K562 (cell line): Measurements from ENCODE around the gene PHOSPHO1. TPM values are rescaled to one million over a fixed set of nuclear protein-coding genes. Genes with fewer than 3 reads are reported as not detected.

ENCODE experiments used
- ARID1B ChIP-seq: fragments of 450-650 bp; IDR thresholded peaks from 2 replicates; pipeline ENCODE4 v1.6.1; 2016; ENCODE audit warnings: antibody characterized with exemption, mild to moderate bottlenecking, inconsistent platforms
- BRF1 ChIP-seq: IDR thresholded peaks from 3 replicates; pipeline ENCODE4 v1.6.1; 2011; ENCODE audit warnings: borderline replicate concordance, mild to moderate bottlenecking; ENCODE audit not compliant: insufficient read length; ENCODE audit errors: extremely low read depth
- CTBP1 ChIP-seq: fragments of 450-650 bp; IDR thresholded peaks from 2 replicates; pipeline ENCODE4 v1.6.1; 2016; ENCODE audit warnings: borderline replicate concordance
- E2F3 ChIP-seq: fragments of 250-450 bp; sonication (Bioruptor Pico); IDR thresholded peaks from 2 replicates; pipeline ENCODE4 v1.4.0; 2020; ENCODE audit warnings: mild to moderate bottlenecking
- MECOM ChIP-seq: fragments of 250-450 bp; sonication (Bioruptor Pico); IDR thresholded peaks from 2 replicates; pipeline ENCODE4 v1.8.0; 2022; ENCODE audit warnings: inconsistent platforms
- MEF2D ChIP-seq: conservative IDR thresholded peaks from 2 replicates; pipeline ENCODE4 v1.6.1; 2016; ENCODE audit warnings: low read depth, missing genetic modification characterization, missing compliant biosample characterization
- NELFE ChIP-seq: IDR thresholded peaks from 2 replicates; pipeline ENCODE4 v1.6.1; 2011; ENCODE audit warnings: mild to moderate bottlenecking; ENCODE audit not compliant: insufficient read depth, insufficient read length
- NR4A1 ChIP-seq, 2 experiments: fragments of 250-450 bp in 1 of 2; fragments of 450-650 bp in 1 of 2; sonication (Bioruptor Pico) in 1 of 2; IDR thresholded peaks; 2 replicates each; pipeline versions ENCODE4 v1.4.0 to v1.6.1; 2016 to 2020; ENCODE audit warnings: mild to moderate bottlenecking in 2 of 2, missing compliant biosample characterization in 1 of 2, missing genetic modification characterization in 1 of 2, moderate library complexity in 1 of 2
- RAD51 ChIP-seq: fragments of 450-650 bp; IDR thresholded peaks from 2 replicates; pipeline ENCODE4 v1.7.1; 2016; ENCODE audit warnings: low read depth, mild to moderate bottlenecking, borderline replicate concordance
- SPI1 ChIP-seq: IDR thresholded peaks from 2 replicates; pipeline ENCODE4 v1.6.1; 2011; ENCODE audit warnings: low read depth, low read length, control low read depth, borderline replicate concordance
- ZNF146 ChIP-seq: IDR thresholded peaks from one replicate; pipeline ENCODE4 v1.6.1; 2018; ENCODE audit warnings: missing compliant biosample characterization; ENCODE audit not compliant: unreplicated experiment
- ZNF274 ChIP-seq: IDR thresholded peaks from 2 replicates; pipeline ENCODE4 v1.6.1; 2011; ENCODE audit warnings: low read depth, mild to moderate bottlenecking, low read length, moderate library complexity, borderline replicate concordance
- polyA plus RNA-seq, 8 experiments: library from polyadenylated mRNA; depleted of rRNA in 4 of 8; stranded (reverse) in 5 of 8; unstranded in 3 of 8; fragments of >200 nt; fragmentation: Nextera tagmentation in 2 of 8; fragmentation: Illumina TruSeq in 1 of 8; extraction: Ambion mirVana in 2 of 8; extraction: Trizol in 1 of 8; gene quantifications; 2 replicates each; pipeline versions ENCODE4 v1.2.1 to v1.2.3, GENCODE V29; 2011 to 2014; ENCODE audit warnings: inconsistent platforms in 1 of 8, missing spikeins in 1 of 8
- total RNA-seq, 7 experiments: library from RNA; depleted of rRNA in 6 of 7; stranded (reverse); fragments of >200 nt in 6 of 7; fragmentation: Illumina TruSeq in 2 of 7; extraction: Trizol in 2 of 7; gene quantifications; 2 replicates each; pipeline versions ENCODE4 v1.2.1 to v1.2.3, GENCODE V29; 2011 to 2021; ENCODE audit warnings: low replicate concordance in 1 of 7
- TF ChIP-seq, protein P1 (sequence below): fragments of 250-450 bp; sonication (Bioruptor Pico); IDR thresholded peaks from 2 replicates; pipeline ENCODE4 v1.5.0; 2020; ENCODE audit warnings: mild to moderate bottlenecking
- TF ChIP-seq, protein P2 (sequence below): fragments of 250-450 bp; sonication (Bioruptor Pico); IDR thresholded peaks from 2 replicates; pipeline ENCODE4 v1.8.0; 2022; ENCODE audit warnings: inconsistent platforms, mild to moderate bottlenecking, moderate library complexity, borderline replicate concordance
- TF ChIP-seq, protein P3 (sequence below): fragments of 450-650 bp; conservative IDR thresholded peaks from 2 replicates; pipeline ENCODE4 v1.6.1; 2016; ENCODE audit warnings: missing genetic modification characterization, low read depth, mild to moderate bottlenecking, missing compliant biosample characterization, moderate library complexity
- TF ChIP-seq, protein P4 (sequence below): fragments of 450-650 bp; IDR thresholded peaks from 2 replicates; pipeline ENCODE4 v1.6.1; 2017; ENCODE audit warnings: antibody characterized with exemption, mild to moderate bottlenecking
- TF ChIP-seq, protein P5 (sequence below), 2 experiments: fragments of 450-650 bp in 1 of 2; sonication (generic) in 1 of 2; formaldehyde crosslinking in 1 of 2; IDR thresholded peaks in 1 of 2; conservative IDR thresholded peaks in 1 of 2; 2 replicates each; pipeline versions ENCODE4 v1.6.1 to v1.8.1; 2016 to 2023; ENCODE audit warnings: mild to moderate bottlenecking in 2 of 2, moderate library complexity in 2 of 2, inconsistent platforms in 1 of 2, missing genetic modification reagents in 1 of 2

PHOSPHO1 gene
- total and polyA plus RNA-seq, 9 of the 15 experiments (the other 6 are each of a cell fraction or from before 2014, with no cell fraction given): 0.06 to 0.07 TPM; not detected in 7

DNA sequence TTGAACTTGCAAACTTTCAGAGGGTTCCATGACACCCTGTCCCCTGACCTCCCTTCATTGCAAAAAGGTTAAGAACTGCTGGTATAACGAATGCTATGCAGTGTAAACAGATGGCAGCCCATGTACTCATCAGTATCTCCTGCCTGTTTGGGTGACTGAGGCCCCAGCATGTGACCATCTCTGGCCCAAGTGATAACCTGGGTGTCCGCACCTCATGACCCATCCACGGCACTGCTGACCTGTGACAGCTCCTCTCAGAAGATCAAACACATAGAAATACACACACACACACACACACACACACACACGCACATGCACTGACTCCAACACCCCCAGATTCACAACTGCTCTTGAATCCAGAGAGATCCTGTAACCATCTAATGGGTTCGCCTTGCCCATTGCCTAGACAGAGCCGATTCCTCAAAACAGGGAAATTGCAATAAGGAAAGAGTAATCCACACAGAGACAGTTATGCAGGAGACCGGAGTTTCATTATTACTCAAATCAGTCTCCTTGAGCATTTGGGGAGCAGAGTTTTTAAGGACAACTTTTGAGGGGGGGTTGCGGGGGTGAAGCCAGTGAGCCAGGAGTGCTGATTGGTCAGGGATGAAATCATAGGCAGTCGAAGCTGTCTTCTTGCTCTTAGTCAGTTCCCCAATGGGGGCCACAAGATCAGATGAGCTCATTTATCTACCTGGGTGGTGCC is 11.3 kb upstream of the PHOSPHO1 start (continued):
- TF ChIP-seq, protein P1, sequence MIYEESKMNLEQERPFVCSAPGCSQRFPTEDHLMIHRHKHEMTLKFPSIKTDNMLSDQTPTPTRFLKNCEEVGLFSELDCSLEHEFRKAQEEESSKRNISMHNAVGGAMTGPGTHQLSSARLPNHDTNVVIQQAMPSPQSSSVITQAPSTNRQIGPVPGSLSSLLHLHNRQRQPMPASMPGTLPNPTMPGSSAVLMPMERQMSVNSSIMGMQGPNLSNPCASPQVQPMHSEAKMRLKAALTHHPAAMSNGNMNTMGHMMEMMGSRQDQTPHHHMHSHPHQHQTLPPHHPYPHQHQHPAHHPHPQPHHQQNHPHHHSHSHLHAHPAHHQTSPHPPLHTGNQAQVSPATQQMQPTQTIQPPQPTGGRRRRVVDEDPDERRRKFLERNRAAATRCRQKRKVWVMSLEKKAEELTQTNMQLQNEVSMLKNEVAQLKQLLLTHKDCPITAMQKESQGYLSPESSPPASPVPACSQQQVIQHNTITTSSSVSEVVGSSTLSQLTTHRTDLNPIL (CRISPR knock-in tag): no peak
- TF ChIP-seq ZNF274 (no peak), RAD51 (peak; percentile 65), SPI1 (no peak), BRF1 (no peak), NR4A1 (CRISPR knock-in tag; IDR thresholded peaks at IDR 0.05) (no peak), NR4A1 (tag; IDR thresholded peaks at IDR 0.05) (peak; percentile 62; the same call in 1 of the 2 replicates), E2F3 (no peak), NELFE (no peak), CTBP1 (peak; percentile 77; the same call in 1 of the 2 replicates), MEF2D (tag) (0 out of 2 replicates have a peak, but pooled peaks have one; percentile 25), ZNF146 (CRISPR knock-in tag) (no peak), ARID1B (peak; percentile 76), MECOM (CRISPR knock-in tag) (peak; percentile 66; the same call in 1 of the 2 replicates)
- TF ChIP-seq, protein P2, sequence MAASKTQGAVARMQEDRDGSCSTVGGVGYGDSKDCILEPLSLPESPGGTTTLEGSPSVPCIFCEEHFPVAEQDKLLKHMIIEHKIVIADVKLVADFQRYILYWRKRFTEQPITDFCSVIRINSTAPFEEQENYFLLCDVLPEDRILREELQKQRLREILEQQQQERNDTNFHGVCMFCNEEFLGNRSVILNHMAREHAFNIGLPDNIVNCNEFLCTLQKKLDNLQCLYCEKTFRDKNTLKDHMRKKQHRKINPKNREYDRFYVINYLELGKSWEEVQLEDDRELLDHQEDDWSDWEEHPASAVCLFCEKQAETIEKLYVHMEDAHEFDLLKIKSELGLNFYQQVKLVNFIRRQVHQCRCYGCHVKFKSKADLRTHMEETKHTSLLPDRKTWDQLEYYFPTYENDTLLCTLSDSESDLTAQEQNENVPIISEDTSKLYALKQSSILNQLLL (CRISPR knock-in tag): no peak
- TF ChIP-seq, protein P3, sequence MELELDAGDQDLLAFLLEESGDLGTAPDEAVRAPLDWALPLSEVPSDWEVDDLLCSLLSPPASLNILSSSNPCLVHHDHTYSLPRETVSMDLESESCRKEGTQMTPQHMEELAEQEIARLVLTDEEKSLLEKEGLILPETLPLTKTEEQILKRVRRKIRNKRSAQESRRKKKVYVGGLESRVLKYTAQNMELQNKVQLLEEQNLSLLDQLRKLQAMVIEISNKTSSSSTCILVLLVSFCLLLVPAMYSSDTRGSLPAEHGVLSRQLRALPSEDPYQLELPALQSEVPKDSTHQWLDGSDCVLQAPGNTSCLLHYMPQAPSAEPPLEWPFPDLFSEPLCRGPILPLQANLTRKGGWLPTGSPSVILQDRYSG: no peak
- TF ChIP-seq, protein P4, sequence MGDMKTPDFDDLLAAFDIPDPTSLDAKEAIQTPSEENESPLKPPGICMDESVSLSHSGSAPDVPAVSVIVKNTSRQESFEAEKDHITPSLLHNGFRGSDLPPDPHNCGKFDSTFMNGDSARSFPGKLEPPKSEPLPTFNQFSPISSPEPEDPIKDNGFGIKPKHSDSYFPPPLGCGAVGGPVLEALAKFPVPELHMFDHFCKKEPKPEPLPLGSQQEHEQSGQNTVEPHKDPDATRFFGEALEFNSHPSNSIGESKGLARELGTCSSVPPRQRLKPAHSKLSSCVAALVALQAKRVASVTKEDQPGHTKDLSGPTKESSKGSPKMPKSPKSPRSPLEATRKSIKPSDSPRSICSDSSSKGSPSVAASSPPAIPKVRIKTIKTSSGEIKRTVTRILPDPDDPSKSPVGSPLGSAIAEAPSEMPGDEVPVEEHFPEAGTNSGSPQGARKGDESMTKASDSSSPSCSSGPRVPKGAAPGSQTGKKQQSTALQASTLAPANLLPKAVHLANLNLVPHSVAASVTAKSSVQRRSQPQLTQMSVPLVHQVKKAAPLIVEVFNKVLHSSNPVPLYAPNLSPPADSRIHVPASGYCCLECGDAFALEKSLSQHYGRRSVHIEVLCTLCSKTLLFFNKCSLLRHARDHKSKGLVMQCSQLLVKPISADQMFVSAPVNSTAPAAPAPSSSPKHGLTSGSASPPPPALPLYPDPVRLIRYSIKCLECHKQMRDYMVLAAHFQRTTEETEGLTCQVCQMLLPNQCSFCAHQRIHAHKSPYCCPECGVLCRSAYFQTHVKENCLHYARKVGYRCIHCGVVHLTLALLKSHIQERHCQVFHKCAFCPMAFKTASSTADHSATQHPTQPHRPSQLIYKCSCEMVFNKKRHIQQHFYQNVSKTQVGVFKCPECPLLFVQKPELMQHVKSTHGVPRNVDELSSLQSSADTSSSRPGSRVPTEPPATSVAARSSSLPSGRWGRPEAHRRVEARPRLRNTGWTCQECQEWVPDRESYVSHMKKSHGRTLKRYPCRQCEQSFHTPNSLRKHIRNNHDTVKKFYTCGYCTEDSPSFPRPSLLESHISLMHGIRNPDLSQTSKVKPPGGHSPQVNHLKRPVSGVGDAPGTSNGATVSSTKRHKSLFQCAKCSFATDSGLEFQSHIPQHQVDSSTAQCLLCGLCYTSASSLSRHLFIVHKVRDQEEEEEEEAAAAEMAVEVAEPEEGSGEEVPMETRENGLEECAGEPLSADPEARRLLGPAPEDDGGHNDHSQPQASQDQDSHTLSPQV: 0 out of 2 replicates have a peak, but pooled peaks have one; percentile 42
- TF ChIP-seq, protein P5, sequence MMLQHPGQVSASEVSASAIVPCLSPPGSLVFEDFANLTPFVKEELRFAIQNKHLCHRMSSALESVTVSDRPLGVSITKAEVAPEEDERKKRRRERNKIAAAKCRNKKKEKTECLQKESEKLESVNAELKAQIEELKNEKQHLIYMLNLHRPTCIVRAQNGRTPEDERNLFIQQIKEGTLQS (IDR thresholded peaks at IDR 0.05): no peak
- TF ChIP-seq, protein P5 (CRISPR knock-in tag; conservative IDR thresholded peaks at IDR 0.05): no peak
